NCI-H2107 (cell line): Measurements from ENCODE around the gene FAM47E.

Experiments used
- DNase-seq: peaks from one replicate; lab custom pipeline; 2025; lab: John Stamatoyannopoulos, UW

FAM47E gene

GRCh38 chr4:76301068-76301774 lies 49.7 kb downstream of the FAM47E start:
- DNase-seq, result peak; percentile 6

- no peak for DNase-seq
Observed at GRCh38 chr4:76301775-76302162, 50.2 kb downstream of the FAM47E start.

GRCh38 chr4:76302826-76303438 lies 51.4 kb downstream of the FAM47E start:
- no peak for DNase-seq

- DNase-seq, result no peak
Observed at GRCh38 chr4:76305033-76305687, 53.6 kb downstream of the FAM47E start.

GRCh38 chr4:76305971-76306881 lies 54.7 kb downstream of the FAM47E start, which contains the start of gene STBD1:
TSS of gene STBD1 (plus strand) at chr4:76306733. CDS start at chr4:76306770, 37 bp downstream.
- no peak for DNase-seq

GRCh38 chr4:76306882-76307659 lies 55.5 kb downstream of the FAM47E start:
- no peak for DNase-seq

- no peak for DNase-seq
Observed at GRCh38 chr4:76307660-76308014, 56.1 kb downstream of the FAM47E start.

- DNase-seq, result no peak
Observed at GRCh38 chr4:76308548-76308947, 57.0 kb downstream of the FAM47E start.

GRCh38 chr4:76309939-76310550 lies 58.5 kb downstream of the FAM47E start:
- DNase-seq, result no peak

GRCh38 chr4:76310683-76311082 lies 59.2 kb downstream of the FAM47E start:
- no peak for DNase-seq

- no peak for DNase-seq
Observed at GRCh38 chr4:76311896-76312331, 60.4 kb downstream of the FAM47E start.

- DNase-seq, result no peak
Observed at GRCh38 chr4:76312457-76312856, 60.9 kb downstream of the FAM47E start.

- DNase-seq, result no peak
Observed at GRCh38 chr4:76313547-76313946, 62.0 kb downstream of the FAM47E start.

GRCh38 chr4:76315267-76315918 lies 63.9 kb downstream of the FAM47E start:
- DNase-seq, result no peak

GRCh38 chr4:76316131-76316530 lies 64.6 kb downstream of the FAM47E start:
- DNase-seq, result no peak

- no peak for DNase-seq
Observed at GRCh38 chr4:76322236-76322635, 70.7 kb downstream of the FAM47E start.

- DNase-seq, result no peak
Observed at GRCh38 chr4:76325072-76325471, 73.6 kb downstream of the FAM47E start.

- DNase-seq, result no peak
Observed at GRCh38 chr4:76326515-76326914, 75.0 kb downstream of the FAM47E start.
